Hepatocyte (in vitro differentiated cells): ENCODE results near the gene RGP1. TPM values are rescaled to one million over a fixed set of nuclear protein-coding genes. Genes with fewer than 3 reads are reported as not detected.

Experiments
- DNase-seq: peaks from one replicate; pipeline ENCODE4 v3.0.0-alpha.2; 2016; ENCODE audit warnings: low spot score
- H2AFZ ChIP-seq: fragments of 200-600 bp; sonication (generic); 2 replicates; pipeline ENCODE4 v1.6.0; 2016; ENCODE audit warnings: antibody characterized with exemption, mild to moderate bottlenecking
- H3K27ac ChIP-seq: fragments of 200-600 bp; sonication (generic); 2 replicates; pipeline ENCODE4 v1.5.1; 2016; ENCODE audit warnings: mild to moderate bottlenecking
- H3K27me3 ChIP-seq: fragments of 200-600 bp; sonication (generic); 2 replicates; pipeline ENCODE4 v1.6.1; 2016
- H3K36me3 ChIP-seq: fragments of 200-600 bp; sonication (generic); replicated peaks from 2 replicates; pipeline ENCODE4 v1.5.1; 2016; ENCODE audit warnings: low read depth; ENCODE audit not compliant: insufficient read depth
- H3K4me1 ChIP-seq: fragments of 200-600 bp; sonication (generic); 2 replicates; pipeline ENCODE4 v1.5.1; 2016; ENCODE audit warnings: mild to moderate bottlenecking, moderate library complexity; ENCODE audit not compliant: insufficient read depth
- H3K4me2 ChIP-seq: fragments of 200-600 bp; sonication (generic); 2 replicates; pipeline ENCODE4 v1.6.0; 2016
- H3K4me3 ChIP-seq: fragments of 200-600 bp; sonication (generic); 2 replicates; pipeline ENCODE4 v1.5.1; 2016; ENCODE audit warnings: mild to moderate bottlenecking
- H3K79me2 ChIP-seq: fragments of 200-600 bp; sonication (generic); 2 replicates; pipeline ENCODE4 v1.6.0; 2017; ENCODE audit warnings: mild to moderate bottlenecking
- H3K9me2 ChIP-seq: fragments of 200-600 bp; sonication (generic); replicated peaks from 2 replicates; pipeline ENCODE4 v1.6.0; 2017; ENCODE audit warnings: mild to moderate bottlenecking; ENCODE audit not compliant: insufficient read depth
- H3K9me3 ChIP-seq: fragments of 200-600 bp; sonication (generic); 2 replicates; pipeline ENCODE4 v1.5.1; 2016; ENCODE audit warnings: low read depth, mild to moderate bottlenecking
- H4K20me1 ChIP-seq: fragments of 200-600 bp; sonication (generic); 2 replicates; pipeline ENCODE4 v1.6.0; 2016; ENCODE audit warnings: mild to moderate bottlenecking; ENCODE audit not compliant: insufficient read depth, poor library complexity, severe bottlenecking
- CTCF ChIP-seq: fragments of 200-600 bp; sonication (generic); IDR thresholded peaks from 2 replicates; pipeline ENCODE4 v1.5.1; 2016; ENCODE audit warnings: antibody characterized with exemption, mild to moderate bottlenecking; ENCODE audit not compliant: poor library complexity
- EZH2 ChIP-seq: fragments of 200-600 bp; sonication (generic); IDR thresholded peaks from 2 replicates; pipeline ENCODE4 v1.6.1; 2016; ENCODE audit warnings: antibody characterized with exemption, mild to moderate bottlenecking, borderline replicate concordance
- EZH2phosphoT487 ChIP-seq: fragments of 200-600 bp; sonication (generic); IDR thresholded peaks from one replicate; pipeline ENCODE4 v1.6.1; 2018; ENCODE audit warnings: antibody characterized with exemption, mild to moderate bottlenecking, low read depth, moderate library complexity; ENCODE audit not compliant: unreplicated experiment, severe bottlenecking
- WGBS: methylation state at CpG from one replicate; pipeline ENCODE4 v1.1.6; 2016; ENCODE audit warnings: low lambda C conversion rate; ENCODE audit errors: missing lambda C conversion rate; 5-methylcytosine and 5-hydroxymethylcytosine counted together
- polyA plus RNA-seq: library from polyadenylated mRNA; unstranded; fragments of >200 nt; fragmentation: Nextera tagmentation; extraction: Ambion mirVana; gene quantifications from 2 replicates; pipeline ENCODE4 v1.2.1, GENCODE V29; 2016
- total RNA-seq: library from RNA; depleted of rRNA; stranded (reverse); fragments of >200 nt; gene quantifications from 2 replicates; pipeline ENCODE4 v1.2.3, GENCODE V29; 2014

The RGP1 gene
- total and polyA plus RNA-seq, 2 experiments from 2014 or later, result 11.4 to 19.3 TPM

- H3K9me3 ChIP-seq, result no peaks in the 10 kb centered on the region
- H3K9me2 ChIP-seq, result no peaks in the 10 kb centered on the region
- H3K4me1 ChIP-seq, result no peaks in the 10 kb centered on the region
- H3K36me3 ChIP-seq, result peaks cover 3% of the 10 kb centered on the region
- WGBS, result 100% methylated on average over 4 of the region's 4 CpGs
- no peak for DNase-seq
- no peak overlapping the region for H3K4me3 ChIP-seq
- no peaks in the 10 kb centered on the region for H3K79me2 ChIP-seq
- no peaks in the 10 kb centered on the region for H4K20me1 ChIP-seq
- H3K27me3 ChIP-seq, result no peaks in the 10 kb centered on the region
- H3K27ac ChIP-seq, result no peak overlapping the region
- no peak overlapping the region for H3K4me2 ChIP-seq
- TF ChIP-seq CTCF, result no peak
- TF ChIP-seq EZH2phosphoT487, result no peak
- TF ChIP-seq EZH2, result no peak
- no peak overlapping the region for H2AFZ ChIP-seq
Observed at GRCh38 chr9:35716230-35716629, 32.9 kb upstream of the RGP1 start.

GRCh38 chr9:35717132-35717870 lies 31.8 kb upstream of the RGP1 start:
- Histone ChIP-seq H4K20me1 (no peaks in the 10 kb centered on the region), H3K4me1 (no peaks in the 10 kb centered on the region), H3K79me2 (peaks cover 2% of the 10 kb centered on the region), H3K4me3 (no peak overlapping the region), H3K27ac (no peak overlapping the region), H2AFZ (no peak overlapping the region), H3K36me3 (peaks cover 8% of the 10 kb centered on the region), H3K4me2 (no peak overlapping the region), H3K27me3 (no peaks in the 10 kb centered on the region), H3K9me3 (no peaks in the 10 kb centered on the region), H3K9me2 (no peaks in the 10 kb centered on the region)
- TF ChIP-seq EZH2 (no peak), EZH2phosphoT487 (no peak), CTCF (no peak)
- no peak for DNase-seq
- 94% methylated on average over 14 of the region's 14 CpGs for WGBS

- Histone ChIP-seq H2AFZ (no peak overlapping the region), H3K4me1 (no peaks in the 10 kb centered on the region), H3K9me2 (no peaks in the 10 kb centered on the region), H3K27me3 (no peaks in the 10 kb centered on the region), H4K20me1 (no peaks in the 10 kb centered on the region), H3K79me2 (peaks cover 4% of the 10 kb centered on the region), H3K27ac (no peak overlapping the region), H3K36me3 (peaks cover 6% of the 10 kb centered on the region), H3K4me2 (no peak overlapping the region), H3K9me3 (no peaks in the 10 kb centered on the region), H3K4me3 (no peak overlapping the region)
- DNase-seq, result no peak
- 93% methylated on average over 15 of the region's 15 CpGs for WGBS
- TF ChIP-seq EZH2phosphoT487 (no peak), CTCF (no peak)
Observed at GRCh38 chr9:35718721-35719511, 30.2 kb upstream of the RGP1 start.
